NCI-H82 treated with DMSO at 0.1 percent for 48 hours (cell line): ENCODE data around the gene DNM1.
"Not testable (repeated sequence)": the region's sequence is repeated elsewhere in the genome, so short reads cannot be mapped to it uniquely, and the experiment has no call there.

ENCODE experiments used
- DNase-seq: peaks from one replicate; lab custom pipeline; 2025; ENCODE audit not compliant: unreplicated experiment; lab: John Stamatoyannopoulos, UW

DNM1 gene

GRCh38 chr9:128222880-128223670 is 19.9 kb downstream of the DNM1 start:
- DNase-seq = no peak

- no peak for DNase-seq
These were observed 21.7 kb downstream of the DNM1 start for GRCh38 chr9:128224877-128225276.

GRCh38 chr9:128225770-128226411 is 22.7 kb downstream of the DNM1 start:
- no peak for DNase-seq

- DNase-seq = no peak
These were observed 23.2 kb downstream of the DNM1 start for GRCh38 chr9:128226412-128226801.

DNA sequence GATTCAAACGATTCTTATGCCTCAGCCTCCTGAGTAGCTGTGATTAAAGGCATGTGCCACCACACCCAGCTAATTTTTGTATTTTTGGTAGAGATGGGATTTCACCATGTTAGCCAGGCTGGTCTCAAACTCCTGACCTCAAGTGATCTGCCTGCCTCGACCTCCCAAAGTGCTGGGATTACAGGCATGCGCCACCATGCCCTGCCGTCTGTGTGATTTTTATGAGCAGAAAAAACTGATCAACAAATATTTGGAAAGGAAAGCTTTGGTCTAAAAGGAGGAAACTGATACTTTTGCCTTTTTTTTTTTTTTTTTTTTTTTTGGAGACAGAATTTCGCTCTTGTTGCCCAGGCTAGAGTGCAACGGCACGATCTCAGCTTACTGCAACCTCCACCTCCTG is 27.7 kb downstream of the DNM1 start:
- not testable (repeated sequence) for DNase-seq

- DNase-seq = no peak
These were observed 28.7 kb downstream of the DNM1 start for GRCh38 chr9:128231638-128232527.

DNA sequence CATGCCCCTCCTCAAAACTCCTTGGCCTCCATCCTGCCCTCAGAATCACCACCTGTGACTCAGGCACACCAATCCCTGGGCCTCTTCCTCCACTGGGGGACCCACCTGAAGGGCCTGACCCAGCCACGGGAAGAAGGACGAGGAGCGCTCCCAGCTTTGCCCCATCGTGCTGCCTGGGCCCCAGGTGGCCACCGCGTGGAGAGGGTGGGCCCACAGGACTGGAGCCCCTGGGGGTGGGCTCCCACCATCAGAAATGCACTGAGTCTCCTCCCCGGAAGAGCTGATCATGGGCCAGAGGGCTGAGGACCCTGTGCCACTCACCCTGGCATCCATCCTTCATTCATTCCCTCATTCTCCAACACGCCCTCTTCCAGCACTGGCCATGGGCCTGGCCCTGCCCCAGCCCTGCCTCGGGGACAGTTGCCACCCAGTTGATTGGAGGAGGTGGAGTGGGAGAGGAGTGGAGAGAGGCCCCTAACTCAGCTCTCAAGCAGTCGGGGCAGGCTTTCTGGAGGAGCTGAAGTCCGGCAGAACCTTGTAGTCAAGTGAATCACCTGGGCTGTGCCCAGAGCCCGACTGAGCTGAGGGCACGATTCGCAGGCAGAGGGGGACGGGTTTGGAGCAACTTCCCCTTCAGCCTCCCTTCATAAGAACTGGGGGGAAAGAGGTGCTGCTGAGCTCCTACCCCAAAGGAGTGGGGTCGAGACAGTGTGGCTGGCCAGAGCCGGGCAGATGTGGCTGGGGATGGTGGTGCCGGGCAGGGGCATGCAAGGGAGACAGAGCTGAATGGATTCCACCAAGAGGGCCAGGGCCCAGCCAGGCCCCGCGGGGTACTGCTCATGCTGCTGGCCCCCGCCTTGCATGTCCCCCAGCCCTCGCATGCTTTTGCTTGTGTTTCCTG is 29.6 kb downstream of the DNM1 start:
- DNase-seq = no peak

DNA sequence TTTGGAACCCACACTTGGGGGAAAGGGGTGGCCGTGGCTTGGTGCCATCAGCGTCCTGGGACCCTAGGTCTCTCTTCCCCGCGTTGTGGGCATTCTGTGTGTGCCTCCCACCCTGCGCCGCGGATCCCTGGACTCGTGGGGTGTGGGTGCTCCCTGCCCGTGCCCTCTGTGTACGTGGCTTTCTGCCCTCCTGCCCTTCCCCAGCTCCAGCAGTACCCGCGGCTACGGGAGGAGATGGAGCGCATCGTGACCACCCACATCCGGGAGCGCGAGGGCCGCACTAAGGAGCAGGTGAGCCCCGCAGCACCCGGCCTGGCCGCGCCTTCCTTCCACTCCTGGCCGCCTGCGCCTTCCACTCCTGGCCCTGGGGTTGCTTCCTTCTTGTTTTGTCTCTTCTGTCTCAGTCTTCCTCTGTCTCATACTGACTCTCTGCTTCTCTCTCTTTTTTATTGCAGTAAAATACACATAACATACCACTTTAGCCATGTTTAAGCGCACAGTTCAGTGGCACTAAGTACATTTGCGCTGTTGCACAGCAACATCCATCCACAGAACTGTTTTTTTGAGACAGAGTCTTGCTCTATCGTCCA is 30.7 kb downstream of the DNM1 start:
- no peak for DNase-seq

DNA sequence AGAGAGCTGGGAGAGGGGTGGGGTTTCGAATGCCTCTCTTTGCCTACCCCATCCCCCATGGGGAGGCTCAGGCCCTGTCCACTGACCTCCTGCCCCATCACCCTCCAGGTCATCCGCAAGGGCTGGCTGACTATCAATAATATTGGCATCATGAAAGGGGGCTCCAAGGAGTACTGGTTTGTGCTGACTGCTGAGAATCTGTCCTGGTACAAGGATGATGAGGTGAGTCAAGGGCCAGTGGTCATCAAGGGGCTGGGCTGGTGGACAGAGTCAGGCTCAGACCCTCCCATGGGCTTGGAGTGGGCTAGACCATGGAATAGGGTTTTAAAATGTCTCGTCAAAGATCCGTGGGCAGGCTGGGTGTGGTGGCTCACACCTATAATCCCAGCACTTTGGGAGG is 38.9 kb downstream of the DNM1 start:
- no peak for DNase-seq

GRCh38 chr9:128242828-128243214 is 39.6 kb downstream of the DNM1 start:
- DNase-seq = no peak

- DNase-seq = no peak
These were observed 40.2 kb downstream of the DNM1 start for GRCh38 chr9:128243215-128244018.

DNA sequence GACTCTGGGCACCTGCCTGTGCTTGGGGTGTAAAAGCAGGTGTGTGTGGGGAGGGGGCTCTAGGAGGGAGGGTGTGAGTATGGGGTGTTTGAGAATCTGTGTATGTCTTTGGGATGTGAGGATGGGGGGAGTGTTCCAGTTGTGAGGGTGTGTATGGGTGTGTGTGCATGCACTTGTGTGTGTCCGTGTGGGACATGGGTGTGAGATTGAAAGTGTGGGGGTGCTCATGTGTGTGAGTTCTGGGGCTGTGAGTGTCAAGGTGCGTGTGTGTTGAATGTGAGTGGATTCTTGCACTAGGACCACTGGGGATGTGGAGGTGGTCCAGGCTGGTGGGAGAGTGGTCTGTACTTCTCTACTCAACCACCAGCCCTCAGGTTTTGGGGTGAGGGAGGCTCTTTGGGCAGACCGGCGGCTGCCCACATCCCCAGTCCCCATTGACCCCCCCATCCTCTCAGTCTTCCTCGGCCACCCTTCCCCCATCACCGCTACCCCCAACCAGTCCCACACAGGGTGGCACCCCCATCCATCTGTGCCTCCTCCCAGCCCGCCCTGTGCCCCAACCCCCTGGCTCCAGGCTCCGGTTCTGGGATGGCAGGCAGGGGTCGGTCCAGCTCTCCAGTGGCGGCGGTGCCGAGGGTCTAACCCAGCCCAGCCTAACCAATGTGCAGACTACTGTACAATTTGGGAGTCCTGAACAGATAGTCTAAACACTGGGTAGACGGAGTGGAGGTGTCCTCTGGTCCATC is 41.1 kb downstream of the DNM1 start:
- no peak for DNase-seq

DNA sequence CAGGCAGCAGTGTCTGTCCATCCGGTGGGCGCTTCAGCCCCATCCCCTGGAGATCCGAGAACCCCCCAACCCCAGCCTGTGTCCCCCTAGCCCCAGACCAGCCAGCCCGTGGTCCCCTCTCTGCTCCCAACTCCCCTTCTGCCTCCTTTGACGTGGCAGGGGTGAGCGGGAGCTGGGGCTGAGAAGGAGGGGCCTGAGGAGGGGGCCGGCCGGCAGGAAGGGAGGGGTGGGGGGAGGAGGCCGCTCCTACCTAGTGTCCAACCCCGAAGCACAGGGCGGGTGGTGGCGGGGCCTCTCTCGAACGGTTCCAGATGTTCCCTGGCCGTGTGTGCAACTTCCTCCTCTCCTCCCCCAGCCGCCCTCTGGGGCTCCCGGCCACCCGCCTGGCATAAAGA is 41.7 kb downstream of the DNM1 start:
- no peak for DNase-seq

DNA sequence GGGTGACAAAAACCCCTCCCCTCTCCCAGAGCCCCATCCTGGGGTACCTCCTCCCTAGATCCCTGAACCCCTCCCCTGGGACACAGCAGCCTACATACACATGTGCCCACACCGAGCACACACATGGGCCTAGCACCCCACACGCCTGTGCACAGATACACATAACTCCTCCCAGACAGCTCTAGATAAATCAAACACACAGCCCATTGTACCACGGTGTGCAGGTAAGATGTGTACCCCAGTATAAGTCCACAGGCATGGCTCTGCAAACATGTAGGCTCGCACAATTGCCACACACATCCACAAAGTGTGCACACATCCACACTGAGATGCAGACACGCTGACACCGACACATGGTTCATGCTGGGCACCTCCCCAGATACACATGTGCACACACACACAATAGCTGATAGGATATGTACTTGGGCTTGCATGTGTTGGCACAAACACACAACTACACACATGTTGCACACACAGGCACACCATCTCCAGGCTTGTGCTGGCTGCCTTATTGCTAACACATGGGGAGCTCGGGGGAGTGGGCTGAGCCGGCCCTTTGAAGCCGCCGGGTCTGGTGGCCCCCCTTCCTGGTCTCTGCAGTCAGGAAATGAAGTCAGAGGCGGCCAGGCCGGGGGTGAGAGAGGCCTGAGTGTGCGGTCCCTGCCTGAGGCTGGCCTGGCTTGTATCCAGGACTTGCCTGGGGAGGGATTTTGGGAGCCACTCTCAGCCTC is 42.4 kb downstream of the DNM1 start:
- DNase-seq = no peak

DNA sequence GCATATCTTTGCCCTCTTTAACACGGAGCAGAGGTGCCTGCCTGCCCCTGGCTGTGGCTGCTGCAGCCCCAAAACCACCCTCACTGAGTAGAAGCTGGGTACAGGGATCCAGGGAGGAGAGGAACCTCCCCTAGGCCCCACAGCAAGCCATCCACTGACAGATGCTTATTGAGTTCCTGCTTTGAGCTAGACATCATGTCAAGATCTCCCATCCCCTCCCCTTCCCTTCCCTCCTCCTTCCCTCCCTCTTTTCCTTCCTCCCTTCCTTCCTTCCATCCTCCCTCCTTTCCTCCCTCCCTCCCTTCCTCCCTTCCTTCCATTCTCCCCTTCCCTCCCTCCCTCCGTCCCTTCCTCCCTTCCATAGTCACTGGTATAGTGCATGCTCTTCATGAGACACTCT is 43.3 kb downstream of the DNM1 start:
- DNase-seq = no peak

DNA sequence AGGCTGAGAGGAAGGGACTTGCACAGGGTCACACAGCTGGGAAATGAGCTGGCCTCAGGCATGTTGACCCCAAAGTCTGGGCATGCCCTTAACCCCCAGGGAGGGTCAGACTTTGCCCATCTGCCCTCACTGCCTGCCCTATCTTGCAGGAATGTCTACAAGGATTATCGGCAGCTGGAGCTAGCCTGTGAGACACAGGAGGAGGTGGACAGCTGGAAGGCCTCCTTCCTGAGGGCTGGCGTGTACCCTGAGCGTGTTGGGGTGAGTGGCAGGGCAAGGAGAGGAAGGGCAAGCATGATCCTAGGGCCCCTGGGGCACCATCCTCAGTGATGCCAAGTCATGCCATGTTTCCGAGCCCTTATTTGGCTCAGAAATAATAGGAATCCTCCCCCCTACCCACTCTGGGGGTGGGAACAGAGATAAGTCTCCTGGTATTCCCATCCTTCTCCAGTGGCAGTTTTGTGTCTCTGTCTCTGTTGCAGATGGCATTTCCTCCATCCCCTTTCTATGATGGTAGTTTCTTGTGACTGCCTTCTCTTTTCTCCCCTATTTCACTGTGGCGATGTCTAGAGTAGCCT is 44.1 kb downstream of the DNM1 start:
- DNase-seq = no peak

DNA sequence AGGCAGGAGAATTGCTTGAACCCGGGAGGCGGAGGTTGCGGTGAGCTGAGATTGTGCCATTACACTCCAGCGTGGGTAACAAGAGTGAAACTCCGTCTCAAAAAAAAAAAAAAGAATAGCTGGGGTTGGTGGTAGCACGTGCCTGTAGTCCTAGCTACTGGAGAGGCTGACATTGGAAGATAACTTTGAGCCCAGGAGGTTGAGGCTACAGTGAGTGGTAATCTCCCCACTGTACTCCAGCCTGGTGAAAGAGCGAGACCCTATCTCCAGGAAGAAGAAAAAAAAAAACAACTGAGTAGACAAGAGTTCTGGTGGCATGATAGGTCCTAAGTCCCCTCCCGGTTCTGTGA is 46.4 kb downstream of the DNM1 start:
- no peak for DNase-seq
